ENCODE results near the gene TJP1. TPM values are rescaled to one million over a fixed set of nuclear protein-coding genes. Genes with fewer than 3 reads are reported as not detected.
"Not testable (repeated sequence)": the region's sequence is repeated elsewhere in the genome, so short reads cannot be mapped to it uniquely, and the experiment has no call there.

The TJP1 gene
- total and polyA plus RNA-seq, 2 experiments from 2014 or later, result 34.4 to 88.7 TPM

- no peaks in the 10 kb centered on the region for H3K9me2 ChIP-seq (replicated peaks; ENCODE audit: insufficient read depth)
- H3K27me3 ChIP-seq, result no peaks in the 10 kb centered on the region
- no peaks in the 10 kb centered on the region for H3K36me3 ChIP-seq (replicated peaks; ENCODE audit: insufficient read depth, low read depth)
- H3K79me2 ChIP-seq, result peaks cover 94% of the 10 kb centered on the region
- no peaks in the 10 kb centered on the region for H3K9me3 ChIP-seq (ENCODE audit: low read depth)
- no peak for TF ChIP-seq CTCF (IDR thresholded peaks at IDR 0.05; ENCODE audit: poor library complexity)
- TF ChIP-seq EZH2phosphoT487 (IDR thresholded peaks at IDR 0.05; ENCODE audit: low read depth, severe bottlenecking, unreplicated experiment), result no peak
- no peak for TF ChIP-seq EZH2 (IDR thresholded peaks at IDR 0.05; ENCODE audit: borderline replicate concordance)
- no peaks in the 10 kb centered on the region for H3K4me1 ChIP-seq (ENCODE audit: insufficient read depth)
- no peak overlapping the region for H2AFZ ChIP-seq
- no peak overlapping the region for H3K27ac ChIP-seq
- H4K20me1 ChIP-seq (ENCODE audit: insufficient read depth, poor library complexity, severe bottlenecking), result peaks cover 24% of the 10 kb centered on the region
- H3K4me2 ChIP-seq, result no peak overlapping the region
- WGBS (ENCODE audit: low lambda C conversion rate, missing lambda C conversion rate), result 97% methylated on average over 1 of the region's 1 CpG
- no peak for DNase-seq (ENCODE audit: low spot score)
- no peak overlapping the region for H3K4me3 ChIP-seq
Measured at GRCh38 chr15:29785642-29786041, 36.6 kb downstream of the TJP1 start.

GRCh38 chr15:29785136-29785535 is 37.1 kb downstream of the TJP1 start:
- no peak overlapping the region for H3K4me2 ChIP-seq
- H3K27ac ChIP-seq, result no peak overlapping the region
- no peaks in the 10 kb centered on the region for H3K9me2 ChIP-seq (replicated peaks; ENCODE audit: insufficient read depth)
- H3K27me3 ChIP-seq, result no peaks in the 10 kb centered on the region
- no peak overlapping the region for H2AFZ ChIP-seq
- no peaks in the 10 kb centered on the region for H3K9me3 ChIP-seq (ENCODE audit: low read depth)
- WGBS (ENCODE audit: low lambda C conversion rate, missing lambda C conversion rate), result 67% methylated on average over 2 of the region's 2 CpGs
- TF ChIP-seq CTCF (IDR thresholded peaks at IDR 0.05; ENCODE audit: poor library complexity), result no peak
- no peak for TF ChIP-seq EZH2 (IDR thresholded peaks at IDR 0.05; ENCODE audit: borderline replicate concordance)
- no peak for TF ChIP-seq EZH2phosphoT487 (IDR thresholded peaks at IDR 0.05; ENCODE audit: low read depth, severe bottlenecking, unreplicated experiment)
- no peak overlapping the region for H3K4me3 ChIP-seq
- H4K20me1 ChIP-seq (ENCODE audit: insufficient read depth, poor library complexity, severe bottlenecking), result peaks cover 24% of the 10 kb centered on the region
- H3K36me3 ChIP-seq (replicated peaks; ENCODE audit: insufficient read depth, low read depth), result no peaks in the 10 kb centered on the region
- H3K79me2 ChIP-seq, result peaks cover 95% of the 10 kb centered on the region
- H3K4me1 ChIP-seq (ENCODE audit: insufficient read depth), result no peaks in the 10 kb centered on the region
- no peak for DNase-seq (ENCODE audit: low spot score)

- Histone ChIP-seq H2AFZ (no peak overlapping the region), H3K9me3 (ENCODE audit: low read depth) (no peaks in the 10 kb centered on the region), H3K27ac (no peak overlapping the region), H3K4me1 (ENCODE audit: insufficient read depth) (no peaks in the 10 kb centered on the region), H3K9me2 (replicated peaks; ENCODE audit: insufficient read depth) (no peaks in the 10 kb centered on the region), H3K4me2 (no peak overlapping the region), H3K4me3 (no peak overlapping the region), H4K20me1 (ENCODE audit: insufficient read depth, poor library complexity, severe bottlenecking) (peaks cover 24% of the 10 kb centered on the region), H3K36me3 (replicated peaks; ENCODE audit: insufficient read depth, low read depth) (no peaks in the 10 kb centered on the region), H3K79me2 (peaks cover 100% of the 10 kb centered on the region), H3K27me3 (no peaks in the 10 kb centered on the region)
- DNase-seq (ENCODE audit: low spot score), result no peak
- TF ChIP-seq EZH2phosphoT487 (IDR thresholded peaks at IDR 0.05; ENCODE audit: low read depth, severe bottlenecking, unreplicated experiment) (no peak), EZH2 (IDR thresholded peaks at IDR 0.05; ENCODE audit: borderline replicate concordance) (no peak), CTCF (IDR thresholded peaks at IDR 0.05; ENCODE audit: poor library complexity) (no peak)
- 87% methylated on average over 7 of the region's 7 CpGs for WGBS (ENCODE audit: low lambda C conversion rate, missing lambda C conversion rate)
Measured at GRCh38 chr15:29784413-29784812, 37.9 kb downstream of the TJP1 start.

GRCh38 chr15:29782816-29783215 is 39.5 kb downstream of the TJP1 start:
- H3K9me2 ChIP-seq (replicated peaks; ENCODE audit: insufficient read depth); H3K4me1 ChIP-seq (ENCODE audit: insufficient read depth); H2AFZ ChIP-seq; H3K27ac ChIP-seq; H3K9me3 ChIP-seq (ENCODE audit: low read depth); DNase-seq (ENCODE audit: low spot score); H3K4me3 ChIP-seq; H3K27me3 ChIP-seq; H3K4me2 ChIP-seq; H3K36me3 ChIP-seq (replicated peaks; ENCODE audit: insufficient read depth, low read depth): not testable (repeated sequence)
- 91% methylated on average over 8 of the region's 8 CpGs for WGBS (ENCODE audit: low lambda C conversion rate, missing lambda C conversion rate)
- peaks cover 29% of the 10 kb centered on the region for H4K20me1 ChIP-seq (ENCODE audit: insufficient read depth, poor library complexity, severe bottlenecking)
- peaks cover 99% of the 10 kb centered on the region for H3K79me2 ChIP-seq
